GM12892 (cell line): ENCODE measurements around the gene BORCS5.

Experiments used
- POLR2A ChIP-seq: IDR thresholded peaks from 2 replicates; pipeline ENCODE4 v1.6.1; 2011; ENCODE audit warnings: low read depth, low read length, control low read depth
- POLR2AphosphoS5 ChIP-seq: IDR thresholded peaks from 2 replicates; pipeline ENCODE4 v1.6.1; 2011; ENCODE audit warnings: low read depth, low read length, control low read depth
- TAF1 ChIP-seq: IDR thresholded peaks from 2 replicates; pipeline ENCODE4 v1.6.1; 2011; ENCODE audit warnings: low read depth, mild to moderate bottlenecking, control low read depth, low read length, borderline replicate concordance

DNA sequence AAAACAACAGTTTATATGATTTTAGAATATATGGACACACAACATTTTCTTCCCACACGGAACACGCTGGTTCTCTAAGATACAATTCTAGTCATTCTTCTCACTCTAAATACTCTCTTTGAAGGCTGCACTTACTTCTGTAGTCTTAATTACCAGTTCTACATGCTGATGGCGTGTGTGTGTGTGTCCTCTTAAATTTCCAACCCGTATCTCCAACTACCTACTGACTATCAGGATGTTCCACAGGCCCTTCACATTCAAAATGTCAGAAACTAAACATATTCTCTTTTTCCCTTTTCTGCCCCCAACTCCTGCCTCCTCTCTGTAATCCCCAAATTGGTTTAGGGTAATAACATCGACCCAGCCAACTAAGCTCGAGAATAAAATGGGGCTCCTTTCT lies 130.6 kb downstream of the BORCS5 start:
- TF ChIP-seq POLR2A (no peak), TAF1 (no peak), POLR2AphosphoS5 (no peak)
